Islet of Langerhans (tissue), 1 donor: Measurements from ENCODE around the gene GNAT1.

ENCODE experiments used
- FAIRE-seq: peaks from one replicate; lab custom pipeline; 2011; peaks lifted over from hg19 to GRCh38; lab: Jason Lieb, UNC

Gene GNAT1

GRCh38 chr3:50181985-50182384 is 9.4 kb upstream of the GNAT1 start:
- no peak for FAIRE-seq

DNA sequence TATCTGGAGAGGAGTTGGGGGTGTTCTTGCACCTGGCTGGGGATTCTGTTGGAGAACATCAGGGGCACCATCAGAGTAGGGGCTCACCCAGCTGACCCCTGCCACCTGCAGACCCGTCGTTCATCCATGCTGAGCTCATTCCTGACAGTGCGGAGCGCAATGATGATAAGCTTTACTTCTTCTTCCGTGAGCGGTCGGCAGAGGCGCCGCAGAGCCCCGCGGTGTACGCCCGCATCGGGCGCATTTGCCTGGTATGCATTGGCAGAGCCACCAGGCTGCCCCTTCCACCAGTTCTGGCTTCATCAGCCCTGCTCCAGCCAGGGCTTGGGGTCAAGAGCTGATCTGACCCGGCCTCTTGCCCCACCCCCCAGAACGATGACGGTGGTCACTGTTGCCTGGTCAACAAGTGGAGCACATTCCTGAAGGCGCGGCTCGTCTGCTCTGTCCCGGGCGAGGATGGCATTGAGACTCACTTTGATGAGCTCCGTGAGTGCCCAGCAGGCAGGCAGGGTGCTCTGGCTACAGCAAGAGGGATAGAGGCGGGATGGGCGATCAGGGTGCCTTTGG is 8.8 kb upstream of the GNAT1 start:
- FAIRE-seq, result no peak

DNA sequence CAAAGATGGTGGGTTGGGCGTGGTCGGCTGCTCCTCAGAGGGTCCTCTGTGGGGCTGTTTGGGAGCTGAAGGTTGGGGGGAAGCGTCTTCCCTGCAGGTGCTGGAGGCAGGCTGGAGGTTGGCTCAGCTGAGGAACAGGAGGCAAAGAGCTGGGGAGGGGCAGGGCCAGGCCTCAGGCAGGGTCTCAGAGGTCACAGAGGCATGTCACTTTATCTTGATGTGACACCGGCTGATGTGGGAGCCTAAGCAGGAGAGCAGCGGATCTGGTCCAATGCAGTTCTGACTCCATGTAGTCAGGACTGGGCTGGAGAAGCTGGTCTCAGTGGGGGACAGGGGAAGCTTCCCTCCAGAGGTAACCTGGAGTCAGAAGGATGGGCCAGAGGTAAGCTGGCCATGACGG is 7.7 kb upstream of the GNAT1 start:
- no peak for FAIRE-seq

- no peak for FAIRE-seq
Measured at GRCh38 chr3:50184242-50184978, 7.0 kb upstream of the GNAT1 start.

DNA sequence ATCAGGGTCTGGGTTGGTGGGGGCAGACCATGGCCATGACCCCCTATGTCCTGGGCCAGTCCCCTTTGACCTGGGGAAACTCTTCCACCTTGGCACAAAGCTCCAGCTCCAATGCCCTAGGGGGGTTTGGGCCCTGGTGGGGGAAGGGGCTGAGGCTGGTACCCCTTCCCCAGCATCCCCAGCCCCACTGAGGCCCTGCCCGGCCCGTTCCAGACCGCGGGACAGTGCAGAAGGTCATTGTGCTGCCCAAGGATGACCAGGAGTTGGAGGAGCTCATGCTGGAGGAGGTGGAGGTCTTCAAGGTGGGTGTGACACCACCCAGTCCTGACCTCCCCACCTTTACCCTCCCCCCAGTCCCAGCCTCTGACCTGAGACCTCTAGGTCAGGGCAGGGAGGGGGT is 6.2 kb upstream of the GNAT1 start:
- FAIRE-seq, result no peak

- FAIRE-seq, result no peak
Measured at GRCh38 chr3:50186096-50186495, 5.3 kb upstream of the GNAT1 start.

DNA sequence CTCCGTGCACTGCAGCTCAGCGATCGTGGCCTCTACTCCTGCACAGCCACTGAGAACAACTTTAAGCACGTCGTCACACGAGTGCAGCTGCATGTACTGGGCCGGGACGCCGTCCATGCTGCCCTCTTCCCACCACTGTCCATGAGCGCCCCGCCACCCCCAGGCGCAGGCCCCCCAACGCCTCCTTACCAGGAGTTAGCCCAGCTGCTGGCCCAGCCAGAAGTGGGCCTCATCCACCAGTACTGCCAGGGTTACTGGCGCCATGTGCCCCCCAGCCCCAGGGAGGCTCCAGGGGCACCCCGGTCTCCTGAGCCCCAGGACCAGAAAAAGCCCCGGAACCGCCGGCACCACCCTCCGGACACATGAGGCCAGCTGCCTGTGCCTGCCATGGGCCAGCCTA is 3.7 kb upstream of the GNAT1 start:
- FAIRE-seq, result no peak

- no peak for FAIRE-seq
Measured at GRCh38 chr3:50189274-50189673, 2.1 kb upstream of the GNAT1 start.

DNA sequence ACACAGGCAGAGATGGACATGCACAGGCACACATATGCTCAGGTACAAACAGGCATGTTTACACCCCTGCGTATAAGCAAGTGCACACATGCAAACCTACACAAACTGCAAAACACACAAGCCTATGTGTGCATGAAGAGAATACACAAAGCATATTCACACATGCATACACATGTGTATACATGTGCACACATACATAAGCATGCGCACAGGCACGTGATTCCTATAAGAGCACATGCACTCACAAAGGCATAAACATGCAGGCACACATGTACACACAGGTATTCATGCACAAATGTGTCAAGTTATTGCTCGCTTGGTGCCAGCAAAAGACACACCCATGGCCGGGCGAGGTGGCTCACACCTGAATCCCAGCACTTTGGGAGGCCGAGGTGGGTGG is 1.4 kb upstream of the GNAT1 start:
- no peak for FAIRE-seq

DNA sequence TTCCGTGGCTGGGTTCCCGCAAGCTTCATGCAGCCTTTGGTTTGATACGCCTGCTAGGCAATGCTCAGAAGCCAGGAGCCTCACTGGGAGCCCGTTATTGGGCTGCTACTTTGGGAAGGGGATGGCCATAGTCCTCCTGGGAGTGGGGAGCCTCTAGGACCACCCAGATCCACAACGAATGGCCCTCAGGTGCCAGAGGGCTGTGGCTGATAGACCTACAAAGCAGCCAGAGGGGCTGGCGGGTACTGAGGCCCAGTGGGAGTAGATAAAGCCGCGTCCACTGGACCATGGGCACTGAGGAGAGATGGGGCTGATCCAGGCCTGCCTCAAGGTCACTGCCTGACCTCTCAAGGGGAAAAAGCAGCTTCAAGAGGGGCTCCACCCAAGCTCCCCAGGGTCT is 714 bp downstream of the GNAT1 start:
- no peak for FAIRE-seq

- FAIRE-seq, result no peak
Measured at GRCh38 chr3:50192689-50193141, 1.3 kb downstream of the GNAT1 start.

DNA sequence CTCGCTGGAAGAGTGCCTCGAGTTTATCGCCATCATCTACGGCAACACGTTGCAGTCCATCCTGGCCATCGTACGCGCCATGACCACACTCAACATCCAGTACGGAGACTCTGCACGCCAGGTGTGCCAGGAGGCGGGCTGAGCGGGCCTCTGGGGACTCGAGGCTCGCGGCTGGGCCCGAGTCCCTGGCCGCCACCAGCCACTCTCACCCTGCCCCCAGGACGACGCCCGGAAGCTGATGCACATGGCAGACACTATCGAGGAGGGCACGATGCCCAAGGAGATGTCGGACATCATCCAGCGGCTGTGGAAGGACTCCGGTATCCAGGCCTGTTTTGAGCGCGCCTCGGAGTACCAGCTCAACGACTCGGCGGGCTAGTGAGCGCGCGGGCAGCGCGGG is 1.9 kb downstream of the GNAT1 start:
- no peak for FAIRE-seq

- no peak for FAIRE-seq
Measured at GRCh38 chr3:50193746-50194127, 2.3 kb downstream of the GNAT1 start.

- FAIRE-seq, result no peak
Measured at GRCh38 chr3:50194128-50194902, 2.9 kb downstream of the GNAT1 start.

- no peak for FAIRE-seq
Measured at GRCh38 chr3:50194903-50195500, 3.6 kb downstream of the GNAT1 start.

DNA sequence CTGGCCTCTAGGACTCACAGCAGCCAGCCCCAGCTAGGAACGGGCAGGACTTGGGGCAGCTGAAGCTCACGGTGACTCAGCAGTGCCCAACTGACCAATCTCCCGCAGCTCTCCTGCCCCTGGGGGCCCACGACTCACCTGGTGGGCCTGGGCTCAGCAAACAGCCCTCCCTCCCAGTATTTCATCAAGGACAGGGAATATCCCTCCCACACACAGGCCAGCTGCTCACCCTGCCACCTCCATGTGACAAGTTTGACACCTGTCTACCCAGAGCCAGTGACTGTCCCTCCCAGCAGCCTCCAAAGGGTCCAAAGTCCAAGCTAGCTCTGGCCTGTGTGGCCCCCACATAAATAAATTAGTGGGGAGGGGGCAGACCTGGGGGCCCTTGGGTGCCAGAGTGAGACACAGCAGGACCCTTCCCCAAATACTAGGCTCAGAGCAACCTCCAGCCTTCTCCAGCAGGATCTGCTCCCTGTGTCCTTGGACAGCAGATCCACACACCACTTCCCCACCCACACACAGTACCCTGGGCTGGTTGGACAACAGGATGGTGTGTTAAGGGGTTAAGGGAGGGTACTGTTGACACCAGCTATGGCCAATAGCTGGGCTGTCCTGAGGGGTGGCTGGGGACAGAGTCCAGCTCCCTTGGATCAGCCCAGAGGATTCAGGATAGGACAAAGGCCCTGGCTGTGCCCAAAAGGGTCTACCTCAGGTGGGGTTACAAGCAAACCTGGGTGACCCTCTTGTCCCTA is 4.3 kb downstream of the GNAT1 start:
- FAIRE-seq, result no peak

DNA sequence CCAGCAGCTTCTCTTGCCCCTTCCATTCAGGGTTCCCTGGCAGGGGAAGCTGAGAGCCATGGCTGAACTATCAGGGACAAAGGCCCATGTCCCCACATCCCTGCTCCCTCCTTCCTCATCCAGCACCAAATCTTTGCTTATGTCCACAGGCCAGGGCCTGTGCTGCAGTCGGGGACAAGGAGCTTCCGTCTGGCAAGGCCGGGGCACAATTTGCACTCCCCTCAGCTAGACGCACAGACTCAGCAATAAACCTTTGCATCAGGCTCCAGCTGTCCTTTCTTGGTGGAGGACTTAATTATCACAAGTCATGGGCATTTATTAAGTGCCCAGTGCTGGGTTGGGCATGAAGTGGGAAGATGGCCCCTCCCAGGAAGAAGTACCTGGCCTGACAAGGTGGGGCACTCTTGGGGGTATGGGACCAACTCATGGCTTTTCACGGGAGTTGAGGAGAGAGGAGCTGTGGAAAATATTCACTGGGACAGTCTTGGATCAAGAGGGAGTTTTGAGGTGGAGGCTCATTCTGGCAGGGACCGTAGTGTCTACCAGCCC is 4.9 kb downstream of the GNAT1 start:
- FAIRE-seq, result no peak

DNA sequence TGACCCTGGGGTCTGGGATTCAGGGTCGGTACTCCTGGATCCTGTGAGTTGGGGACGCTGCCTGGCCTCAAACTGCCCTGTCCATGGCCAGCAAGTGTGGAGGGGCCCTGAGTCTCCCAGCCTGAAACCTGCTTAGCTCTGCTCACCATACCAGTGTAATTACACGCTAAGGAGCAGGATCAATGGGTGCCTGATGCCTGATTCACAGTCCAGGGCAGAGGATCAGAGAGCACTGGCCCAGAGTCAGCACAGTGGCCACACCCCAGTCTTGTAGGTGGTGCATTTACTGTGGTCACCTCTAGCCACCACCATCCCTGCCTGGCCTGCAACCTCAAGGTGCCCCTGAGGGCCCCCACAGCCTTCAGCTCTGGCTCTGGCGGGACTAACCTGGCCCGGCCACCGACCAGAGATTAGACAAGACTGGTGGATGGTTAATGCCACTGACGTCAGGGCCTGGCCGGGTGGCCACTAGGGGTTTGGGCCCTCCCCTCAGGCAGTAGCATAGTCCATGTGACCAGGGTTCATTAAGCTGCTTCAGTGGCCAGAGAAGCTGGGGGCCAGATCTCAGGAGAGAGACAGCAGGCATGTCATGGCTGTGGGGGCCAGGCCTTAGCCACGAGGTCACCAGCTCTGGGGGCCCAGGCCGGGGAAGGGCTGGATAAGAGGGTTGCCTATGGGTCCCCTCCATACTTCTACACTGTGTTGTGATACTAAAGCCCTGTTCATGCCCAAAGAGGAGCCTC is 10.3 kb downstream of the GNAT1 start:
- no peak for FAIRE-seq

- FAIRE-seq, result no peak
Measured at GRCh38 chr3:50202353-50203112, 11.1 kb downstream of the GNAT1 start.

DNA sequence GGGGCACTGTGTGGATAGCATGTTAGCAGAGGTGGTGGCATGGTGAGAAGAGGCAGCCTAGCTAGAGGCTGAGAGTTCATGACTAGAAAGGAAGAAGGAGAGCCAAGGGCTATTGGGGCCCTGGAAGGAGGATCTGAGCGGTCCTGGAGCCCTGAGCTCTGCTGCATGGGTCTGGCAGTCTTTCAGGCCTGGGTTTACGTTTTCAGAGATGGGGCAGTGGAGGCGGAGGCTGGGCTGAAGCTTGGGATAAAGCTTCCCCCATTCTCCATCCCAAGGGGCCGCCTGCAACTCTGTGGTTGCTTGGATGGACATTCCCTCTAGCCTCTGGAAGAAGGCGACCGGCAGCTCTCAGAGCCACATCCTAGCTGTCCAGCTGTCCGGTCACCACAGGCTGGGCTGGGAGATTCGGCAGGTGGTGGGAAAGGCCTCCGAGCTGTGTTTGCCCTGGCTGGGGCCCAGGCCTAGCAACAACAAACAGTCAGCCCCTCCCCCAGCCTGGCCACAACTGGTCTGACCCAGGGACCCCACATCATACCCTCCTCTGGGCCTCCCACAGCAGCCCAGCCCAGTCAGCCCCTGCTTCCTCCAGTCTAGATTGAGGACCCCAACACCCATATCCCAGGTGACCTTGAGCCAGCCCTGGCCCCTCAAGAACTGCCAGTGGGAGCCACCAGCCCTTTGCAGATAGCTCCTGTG is 11.9 kb downstream of the GNAT1 start:
- FAIRE-seq, result no peak
